ENCODE results near the gene TGM4.

Gene TGM4

GRCh38 chr3:44950275-44950734, 75.9 kb downstream of the TGM4 start (continued):
- TF ChIP-seq, protein P1, sequence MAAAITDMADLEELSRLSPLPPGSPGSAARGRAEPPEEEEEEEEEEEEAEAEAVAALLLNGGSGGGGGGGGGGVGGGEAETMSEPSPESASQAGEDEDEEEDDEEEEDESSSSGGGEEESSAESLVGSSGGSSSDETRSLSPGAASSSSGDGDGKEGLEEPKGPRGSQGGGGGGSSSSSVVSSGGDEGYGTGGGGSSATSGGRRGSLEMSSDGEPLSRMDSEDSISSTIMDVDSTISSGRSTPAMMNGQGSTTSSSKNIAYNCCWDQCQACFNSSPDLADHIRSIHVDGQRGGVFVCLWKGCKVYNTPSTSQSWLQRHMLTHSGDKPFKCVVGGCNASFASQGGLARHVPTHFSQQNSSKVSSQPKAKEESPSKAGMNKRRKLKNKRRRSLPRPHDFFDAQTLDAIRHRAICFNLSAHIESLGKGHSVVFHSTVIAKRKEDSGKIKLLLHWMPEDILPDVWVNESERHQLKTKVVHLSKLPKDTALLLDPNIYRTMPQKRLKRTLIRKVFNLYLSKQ (tag by site-specific recombination; IDR thresholded peaks at IDR 0.05; ENCODE audit: borderline replicate concordance): no peak

DNA sequence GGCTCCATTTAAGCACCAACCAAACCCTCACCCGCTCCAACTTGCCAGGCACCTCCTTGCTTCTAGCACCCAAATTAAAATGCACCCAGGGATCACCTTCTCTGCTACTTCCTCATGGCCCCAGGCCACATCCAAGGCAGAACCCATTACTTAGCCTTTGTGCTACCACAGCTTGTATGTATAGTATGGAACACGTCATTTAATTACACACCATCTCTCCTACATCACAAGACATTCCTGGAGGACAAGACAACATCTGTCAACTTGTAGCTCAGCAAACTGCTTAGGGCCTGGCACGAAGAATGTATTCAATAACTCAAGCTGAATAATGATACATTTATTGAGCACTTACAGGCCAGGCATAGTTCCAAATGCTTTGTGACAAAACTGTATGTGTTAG, 78.3 kb downstream of the TGM4 start:
- Histone ChIP-seq H3K4me3 (ENCODE audit: low read depth, low read length) (no peak overlapping the region), H3K9me3 (ENCODE audit: control insufficient read depth, insufficient read depth, low read depth, low read length) (no peaks in the 10 kb centered on the region), H3K36me3 (ENCODE audit: control insufficient read depth in 2 of 2, insufficient read depth in 1 of 2, low read length in 2 of 2) (peaks cover 0 to 21% of the 10 kb centered on the region in 2 experiments; a peak in 1 of 3 replicates), H3K4me1 (ENCODE audit: control insufficient read depth, insufficient read depth, low read length) (peaks cover 5% of the 10 kb centered on the region; the same call in 1 of the 2 replicates), H3K27ac (ENCODE audit: extremely low read depth, low read depth, low read length) (no peak overlapping the region)
- TF ChIP-seq KLF1 (tag by site-specific recombination; IDR thresholded peaks at IDR 0.05) (no peak), BCL11B (tag by site-specific recombination; IDR thresholded peaks at IDR 0.05; ENCODE audit: low read depth) (no peak)
- ChIA-PET CTCF (no interaction called here), POLR2A (no interaction called here)

GRCh38 chr3:44954304-44954703, 79.9 kb downstream of the TGM4 start:
- ChIA-PET POLR2A (no interaction called here), CTCF (interaction anchor here (0.7 kb wide), 1 partner anchor 1496 kb away, joined by 3 read pairs; no protein-coding TSS in a partner anchor)
- no peaks in the 10 kb centered on the region for H3K9me3 ChIP-seq (ENCODE audit: control insufficient read depth, insufficient read depth, low read depth, low read length)
- peaks cover 5% of the 10 kb centered on the region; the same call in 1 of the 2 replicates for H3K4me1 ChIP-seq (ENCODE audit: control insufficient read depth, insufficient read depth, low read length)
- H3K4me3 ChIP-seq (ENCODE audit: low read depth, low read length): no peak overlapping the region
- H3K36me3 ChIP-seq (ENCODE audit: control insufficient read depth in 2 of 2, insufficient read depth in 1 of 2, low read length in 2 of 2): peaks cover 0 to 38% of the 10 kb centered on the region in 2 experiments; a peak in 1 of 3 replicates
- TF ChIP-seq ZNF777 (tag by site-specific recombination; IDR thresholded peaks at IDR 0.05; ENCODE audit: borderline replicate concordance) (no peak), ZNF132 (tag by site-specific recombination; IDR thresholded peaks at IDR 0.05; ENCODE audit: borderline replicate concordance) (no peak), TRIM28 (IDR thresholded peaks at IDR 0.05; ENCODE audit: borderline replicate concordance, low read length) (no peak), ZNF48 (tag by site-specific recombination; IDR thresholded peaks at IDR 0.05) (no peak), ZNF837 (tag by site-specific recombination; IDR thresholded peaks at IDR 0.05) (no peak), ZNF658 (tag by site-specific recombination; IDR thresholded peaks at IDR 0.05) (no peak), ZNF324 (tag by site-specific recombination; IDR thresholded peaks at IDR 0.05) (no peak), ZNF521 (tag by site-specific recombination; IDR thresholded peaks at IDR 0.05) (no peak), KLF1 (tag by site-specific recombination; IDR thresholded peaks at IDR 0.05) (no peak), ZNF639 (tag by site-specific recombination; IDR thresholded peaks at IDR 0.05) (no peak), SALL2 (tag by site-specific recombination; IDR thresholded peaks at IDR 0.05; ENCODE audit: borderline replicate concordance) (no peak), ZNF37A (tag by site-specific recombination; IDR thresholded peaks at IDR 0.05) (no peak), ZNF138 (tag by site-specific recombination; IDR thresholded peaks at IDR 0.05; ENCODE audit: borderline replicate concordance) (no peak), ZNF623 (tag by site-specific recombination; IDR thresholded peaks at IDR 0.05) (no peak), ZNF391 (tag by site-specific recombination; IDR thresholded peaks at IDR 0.05; ENCODE audit: borderline replicate concordance, low read depth) (no peak), BCL11B (tag by site-specific recombination; IDR thresholded peaks at IDR 0.05; ENCODE audit: low read depth) (no peak)
- TF ChIP-seq, protein P2, sequence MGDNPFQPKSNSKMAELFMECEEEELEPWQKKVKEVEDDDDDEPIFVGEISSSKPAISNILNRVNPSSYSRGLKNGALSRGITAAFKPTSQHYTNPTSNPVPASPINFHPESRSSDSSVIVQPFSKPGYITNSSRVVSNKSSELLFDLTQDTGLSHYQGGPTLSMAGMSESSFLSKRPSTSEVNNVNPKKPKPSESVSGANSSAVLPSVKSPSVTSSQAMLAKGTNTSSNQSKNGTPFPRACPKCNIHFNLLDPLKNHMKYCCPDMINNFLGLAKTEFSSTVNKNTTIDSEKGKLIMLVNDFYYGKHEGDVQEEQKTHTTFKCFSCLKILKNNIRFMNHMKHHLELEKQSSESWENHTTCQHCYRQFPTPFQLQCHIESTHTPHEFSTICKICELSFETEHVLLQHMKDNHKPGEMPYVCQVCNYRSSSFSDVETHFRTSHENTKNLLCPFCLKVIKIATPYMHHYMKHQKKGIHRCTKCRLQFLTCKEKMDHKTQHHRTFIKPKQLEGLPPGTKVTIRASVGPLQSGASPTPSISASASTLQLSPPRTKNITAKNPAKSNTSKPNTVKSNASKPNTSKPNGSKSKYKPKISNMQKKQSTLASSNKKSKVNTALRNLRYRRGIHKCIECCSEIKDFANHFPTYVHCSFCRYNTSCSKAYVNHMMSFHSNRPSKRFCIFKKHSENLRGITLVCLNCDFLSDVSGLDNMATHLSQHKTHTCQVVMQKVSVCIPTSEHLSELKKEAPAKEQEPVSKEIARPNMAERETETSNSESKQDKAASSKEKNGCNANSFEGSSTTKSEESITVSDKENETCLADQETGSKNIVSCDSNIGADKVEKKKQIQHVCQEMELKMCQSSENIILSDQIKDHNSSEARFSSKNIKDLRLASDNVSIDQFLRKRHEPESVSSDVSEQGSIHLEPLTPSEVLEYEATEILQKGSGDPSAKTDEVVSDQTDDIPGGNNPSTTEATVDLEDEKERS (tag by site-specific recombination; IDR thresholded peaks at IDR 0.05): no peak
- no peak overlapping the region for H3K27ac ChIP-seq (ENCODE audit: extremely low read depth, low read depth, low read length)

Measured in HEK293 (cell line).